Measurements from ENCODE around the gene TRMT61A.
"Not testable (repeated sequence)": the region's sequence is repeated elsewhere in the genome, so short reads cannot be mapped to it uniquely, and the experiment has no call there.

The TRMT61A gene

DNA sequence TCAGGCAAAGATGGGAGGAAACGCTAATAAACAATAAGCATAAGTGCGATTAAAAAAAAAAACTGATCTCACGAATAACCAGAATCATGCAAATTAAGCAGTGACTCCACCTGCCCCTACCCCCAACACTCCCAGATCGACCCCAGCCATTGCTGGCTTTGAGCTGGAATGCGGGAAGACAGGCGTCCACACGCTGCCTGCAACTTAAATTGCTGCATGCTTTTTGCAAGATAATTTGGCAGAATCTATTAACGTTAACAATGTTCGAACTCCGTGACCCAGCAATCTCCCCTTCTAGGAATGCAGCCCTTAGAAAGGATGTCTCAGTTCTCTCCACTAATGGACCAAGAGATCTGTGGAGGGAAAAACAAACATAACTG, 5.4 kb upstream of the TRMT61A start:
- DNase-seq, result no peak

- no peak for DNase-seq
Measured at GRCh38 chr14:103524002-103524935, 4.7 kb upstream of the TRMT61A start.

- not testable (repeated sequence) for DNase-seq
Measured at GRCh38 chr14:103525430-103526246, 3.4 kb upstream of the TRMT61A start.

- DNase-seq, result no peak
Measured at GRCh38 chr14:103526247-103526913, 2.6 kb upstream of the TRMT61A start.

GRCh38 chr14:103526914-103527248, 2.1 kb upstream of the TRMT61A start:
- no peak for DNase-seq

DNA sequence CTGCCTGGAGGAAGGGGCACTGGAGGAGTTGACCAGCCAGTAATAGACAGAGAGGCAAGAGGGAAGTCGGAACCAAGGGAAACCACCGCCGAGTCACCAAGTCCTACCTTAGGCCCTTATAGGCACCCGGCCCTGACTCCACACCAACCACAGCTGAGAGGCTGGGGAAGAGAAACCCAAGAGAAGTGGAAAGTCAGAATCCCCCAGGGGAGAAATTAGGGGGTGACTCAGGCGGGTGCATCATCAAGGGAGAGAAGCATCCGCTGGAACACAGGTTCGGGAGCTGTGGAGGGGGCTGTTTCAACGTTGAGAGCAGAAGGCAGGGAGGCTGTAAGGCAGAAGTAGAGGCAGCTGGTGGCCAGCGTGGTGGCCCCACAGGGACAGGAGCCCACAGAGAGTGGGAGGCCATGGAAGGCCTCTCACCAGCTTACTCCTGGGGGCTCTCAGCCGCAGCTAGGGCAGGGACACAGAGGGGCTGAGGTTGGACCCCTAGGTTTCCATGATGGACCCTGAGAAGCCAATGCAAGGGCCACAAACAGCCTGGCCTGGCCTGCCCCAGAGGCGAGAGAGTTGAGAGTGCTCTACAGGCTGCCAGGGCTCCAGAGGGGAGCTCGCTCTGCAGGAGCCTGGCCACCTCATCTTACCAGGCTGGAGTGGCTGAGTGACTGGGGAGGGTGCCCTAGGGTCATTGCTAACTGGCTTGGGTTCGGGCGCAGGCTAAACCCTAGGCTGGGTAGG, 1.4 kb upstream of the TRMT61A start:
- no peak for DNase-seq

DNA sequence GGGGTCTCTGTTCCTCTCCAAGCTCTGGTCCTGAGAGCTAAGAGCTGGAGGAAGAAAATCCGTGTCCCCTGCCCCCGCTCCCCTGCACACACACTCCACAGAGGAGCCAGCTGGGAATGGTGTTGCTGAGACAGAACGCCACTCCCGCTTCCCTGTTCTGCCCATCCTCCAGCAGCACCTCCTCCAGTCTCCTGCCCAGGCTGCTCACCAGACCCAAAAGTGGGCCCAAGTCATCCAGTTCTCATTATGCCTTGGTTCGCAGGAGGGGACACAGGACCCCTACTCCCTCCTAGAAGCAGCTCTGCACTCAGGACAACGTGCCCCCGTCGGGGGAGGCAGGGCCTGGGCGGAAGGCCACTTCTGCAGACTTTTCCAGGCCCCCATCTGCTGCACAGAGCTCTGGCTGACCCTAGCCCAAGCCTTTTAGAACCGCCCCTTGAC, 830 bp upstream of the TRMT61A start:
- no peak for DNase-seq

DNA sequence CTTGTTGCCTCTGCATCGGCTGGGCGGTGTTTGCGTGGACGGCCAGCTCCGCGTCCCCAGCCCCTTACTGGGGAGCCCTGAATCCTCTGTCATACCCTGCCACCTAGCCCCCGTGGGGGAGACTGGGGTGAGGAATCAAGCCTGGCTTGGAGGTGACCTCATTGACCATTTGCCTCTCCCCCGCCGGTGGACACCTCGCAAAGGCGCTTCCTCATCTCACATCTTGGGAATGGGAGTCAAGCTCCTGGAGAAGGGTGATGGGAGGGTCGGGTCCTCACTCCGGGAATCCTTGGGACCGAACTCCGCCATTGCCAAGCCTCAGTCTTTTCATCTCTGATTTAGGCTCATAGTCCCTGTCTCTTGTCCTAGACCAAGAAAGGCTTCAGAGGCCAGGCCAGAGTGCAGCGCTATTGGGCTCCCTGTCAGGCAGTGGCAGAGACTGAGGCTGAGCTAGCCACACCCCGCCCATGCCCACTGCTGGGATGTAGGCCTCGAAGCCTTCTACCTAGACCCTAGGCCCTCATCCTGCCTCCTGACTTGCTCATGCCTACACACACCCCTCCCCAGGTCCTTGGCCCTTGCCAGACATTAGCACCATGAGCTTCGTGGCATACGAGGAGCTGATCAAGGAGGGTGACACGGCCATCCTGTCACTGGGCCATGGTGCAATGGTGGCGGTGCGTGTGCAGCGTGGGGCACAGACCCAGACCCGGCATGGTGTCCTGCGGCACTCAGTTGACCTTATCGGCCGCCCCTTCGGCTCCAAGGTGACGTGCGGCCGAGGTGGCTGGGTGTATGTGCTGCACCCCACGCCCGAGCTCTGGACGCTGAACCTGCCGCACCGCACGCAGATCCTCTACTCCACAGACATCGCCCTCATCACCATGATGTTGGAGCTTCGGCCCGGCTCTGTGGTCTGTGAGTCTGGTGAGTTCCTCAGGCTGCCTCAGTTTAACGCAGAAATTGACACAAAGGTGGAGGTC, 678 bp downstream of the TRMT61A start:
- no peak for DNase-seq

GRCh38 chr14:103530390-103530789, 1.4 kb downstream of the TRMT61A start:
- no peak for DNase-seq

DNA sequence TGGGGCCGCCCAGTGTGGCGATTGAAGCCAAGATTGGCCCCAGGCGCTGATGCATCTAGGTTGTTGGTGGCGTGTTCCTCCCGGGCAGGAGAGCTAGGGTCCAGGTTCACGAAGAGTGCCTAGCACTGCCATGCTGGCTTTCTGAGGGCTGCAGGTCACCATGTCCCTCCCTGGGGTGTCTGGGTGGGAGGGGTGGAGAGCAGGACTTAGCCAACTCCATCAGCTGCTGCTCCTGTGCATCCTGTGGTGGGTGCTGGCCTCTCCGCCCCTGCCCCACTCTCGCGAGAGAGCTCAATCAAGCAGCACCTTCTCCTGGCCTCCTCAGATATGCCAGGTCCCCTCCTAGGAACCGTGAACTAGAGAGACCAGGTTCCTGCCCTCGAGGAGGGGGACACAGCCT, 1.8 kb downstream of the TRMT61A start:
- no peak for DNase-seq

DNA sequence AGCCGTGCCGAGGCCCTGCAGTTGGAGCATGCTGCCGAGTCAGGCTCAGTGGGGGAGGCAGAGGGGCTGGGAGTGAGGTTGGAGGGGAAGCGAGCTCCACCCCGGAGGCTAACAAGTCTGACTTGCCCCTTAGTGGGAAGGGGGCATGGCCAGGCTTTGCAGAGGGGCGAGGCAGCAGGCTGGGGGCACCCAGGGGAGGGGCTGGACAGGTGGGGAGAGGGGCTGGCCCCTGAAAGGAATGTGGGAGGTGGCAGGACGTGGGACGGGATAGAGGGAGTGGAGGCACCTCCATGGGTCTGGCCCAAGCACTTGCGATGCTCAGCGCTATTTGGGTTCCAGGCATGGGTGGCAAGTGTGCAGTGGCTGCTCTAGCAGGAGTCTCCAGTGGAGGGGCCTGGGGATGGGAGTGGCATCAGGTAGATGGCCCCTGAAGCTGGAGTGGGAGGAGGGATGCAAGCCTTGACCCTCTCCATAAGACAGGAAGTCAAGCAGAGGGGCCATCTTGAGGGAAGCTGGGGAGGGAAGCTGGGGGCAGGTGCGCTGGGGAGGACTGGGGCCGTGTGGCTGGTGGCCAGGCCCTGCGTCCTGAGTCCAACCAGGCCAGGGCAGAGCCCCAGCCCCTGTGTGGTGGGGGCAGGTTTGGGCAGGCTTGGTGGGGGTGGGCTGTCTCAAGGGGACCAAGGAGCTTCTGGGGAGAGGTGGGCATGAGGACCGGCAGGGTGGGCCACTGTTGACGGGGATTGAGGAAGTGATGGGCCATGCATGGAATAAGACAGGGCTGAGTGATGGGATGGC, 2.6 kb downstream of the TRMT61A start:
- no peak for DNase-seq

DNA sequence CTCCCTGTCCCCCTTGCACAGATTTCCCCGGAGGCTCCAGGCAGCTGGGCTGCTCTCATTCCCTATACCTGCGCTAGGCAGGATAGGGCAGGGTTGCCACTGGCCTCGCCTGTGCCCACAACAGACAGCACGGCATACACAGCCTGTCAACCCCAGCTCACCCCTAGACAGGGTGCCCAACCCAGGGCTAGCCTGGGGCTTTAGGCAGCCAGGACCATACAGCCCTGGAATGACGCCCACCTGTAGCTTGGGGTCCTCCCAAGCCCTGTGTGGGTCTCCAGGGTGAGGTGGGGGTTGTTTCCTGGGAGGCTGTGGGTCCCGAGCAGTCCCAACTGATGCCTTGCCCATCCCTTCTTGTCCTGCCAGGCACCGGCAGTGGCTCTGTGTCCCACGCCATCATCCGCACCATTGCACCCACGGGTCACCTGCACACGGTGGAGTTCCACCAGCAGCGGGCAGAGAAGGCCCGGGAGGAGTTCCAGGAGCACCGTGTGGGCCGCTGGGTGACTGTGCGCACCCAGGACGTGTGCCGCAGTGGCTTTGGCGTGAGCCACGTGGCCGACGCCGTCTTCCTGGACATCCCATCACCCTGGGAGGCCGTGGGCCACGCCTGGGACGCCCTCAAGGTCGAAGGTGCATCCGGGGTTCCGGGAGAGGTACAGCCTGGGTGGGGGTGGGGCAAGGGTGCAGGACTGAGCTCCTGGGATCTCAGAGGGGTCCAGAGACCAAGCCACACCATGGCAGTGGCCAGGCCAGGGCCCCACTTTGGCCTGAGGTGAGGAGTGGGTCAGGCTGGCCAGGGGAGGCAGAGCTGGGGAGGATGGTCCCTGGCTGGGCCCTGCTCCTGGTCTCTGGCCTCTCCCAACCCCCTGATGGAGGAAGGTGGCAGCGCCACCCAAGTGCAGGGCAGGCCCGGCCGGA, 3.5 kb downstream of the TRMT61A start:
- no peak for DNase-seq

- DNase-seq, result no peak
Measured at GRCh38 chr14:103533137-103533998, 4.4 kb downstream of the TRMT61A start.

DNA sequence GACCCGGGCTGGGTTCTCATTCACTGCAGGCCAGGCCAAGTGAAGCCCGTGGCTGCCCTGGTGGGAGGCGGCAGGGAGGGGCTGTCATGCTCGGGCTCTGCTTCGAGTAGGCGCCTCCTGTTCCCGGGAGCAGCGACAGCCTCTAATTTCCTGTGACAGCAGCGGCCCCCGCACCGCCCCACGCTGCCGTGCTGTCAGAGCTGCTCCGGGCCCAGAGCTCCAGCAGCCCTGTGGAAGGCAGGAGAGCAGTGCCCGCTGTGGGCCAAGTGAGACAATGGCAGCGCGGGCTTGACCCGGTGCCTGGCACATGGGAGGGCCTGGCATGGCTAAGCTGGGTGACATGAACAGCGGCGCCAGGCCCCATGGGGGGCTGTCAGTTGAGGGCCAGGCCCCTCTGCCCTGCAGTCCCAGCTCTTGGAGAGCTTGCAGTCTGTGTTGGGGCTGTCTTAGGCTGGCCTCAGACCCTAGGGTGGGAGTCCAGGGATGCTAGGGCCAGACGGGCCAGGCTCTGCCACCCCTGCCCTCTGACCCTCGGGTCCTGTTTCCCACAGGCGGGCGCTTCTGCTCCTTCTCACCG, 5.1 kb downstream of the TRMT61A start:
- DNase-seq, result no peak

GRCh38 chr14:103534576-103535061, 5.6 kb downstream of the TRMT61A start:
- DNase-seq, result no peak

- no peak for DNase-seq
Measured at GRCh38 chr14:103535081-103535890, 6.3 kb downstream of the TRMT61A start.
